T-helper 9 cell (primary cell): ENCODE results near the gene CLEC5A.
A peak's percentile ranks its signal among the peaks of the same experiment; 100 is the strongest.
"Not testable (repeated sequence)": the region's sequence is repeated elsewhere in the genome, so short reads cannot be mapped to it uniquely, and the experiment has no call there.

Source experiments
- DNase-seq: peaks from one replicate; pipeline ENCODE4 v3.0.0-alpha.2; 2020
- total RNA-seq, 2 donors: gene quantifications; one replicate each; lab custom pipeline; 2026; lab: John Stamatoyannopoulos, UW

The CLEC5A gene
- 0 reads per million in 2 donors for total RNA-seq

GRCh38 chr7:141946796-141947195, at the start of gene CLEC5A:
TSS of gene CLEC5A (minus strand) at chr7:141946974. CDS start at chr7:141946292, 682 bp downstream.
- no peak for DNase-seq

- no peak for DNase-seq
Measured at GRCh38 chr7:141993354-141993753, 46.6 kb upstream of the CLEC5A start.

DNA sequence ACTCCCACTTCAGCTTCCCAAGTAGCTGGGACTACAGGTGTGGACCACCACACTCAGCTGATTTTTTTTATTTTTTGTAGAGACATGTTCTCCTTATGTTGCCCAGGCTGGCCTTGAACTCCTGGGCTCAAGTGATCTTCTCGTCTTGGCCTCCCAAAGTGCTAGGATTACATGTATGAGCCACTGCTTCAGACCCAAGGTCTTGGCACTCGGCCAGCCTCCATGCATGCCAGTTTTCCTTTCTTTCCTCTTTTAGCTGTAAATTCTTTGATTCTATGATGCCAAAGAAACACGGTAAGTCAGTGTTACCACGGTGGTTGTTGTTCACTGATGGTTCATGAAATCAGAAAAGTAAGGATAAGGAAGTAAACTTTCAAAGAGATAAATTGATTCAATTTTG, 45.9 kb upstream of the CLEC5A start:
- DNase-seq, result no peak

DNA sequence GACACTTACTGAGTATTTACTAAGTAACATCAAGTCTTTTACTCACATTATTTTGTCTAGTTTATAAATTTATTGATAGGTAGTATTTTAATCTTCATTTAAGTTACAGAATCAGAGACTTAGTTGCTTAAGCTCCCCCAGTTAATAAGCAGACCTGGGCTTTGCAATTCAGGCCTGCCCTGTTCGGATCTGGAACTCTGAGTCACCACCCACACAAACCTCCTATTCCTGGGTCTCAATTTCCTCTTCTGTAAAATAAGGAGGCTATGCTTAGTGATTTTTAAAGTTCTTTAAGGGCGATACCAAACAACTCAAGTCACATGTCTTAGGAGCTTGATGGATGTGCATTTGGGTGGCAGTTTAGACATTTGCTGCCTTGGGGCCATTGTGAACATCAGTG, 45.4 kb upstream of the CLEC5A start:
- no peak for DNase-seq

- no peak for DNase-seq
Measured at GRCh38 chr7:141991140-141991539, 44.4 kb upstream of the CLEC5A start.

DNA sequence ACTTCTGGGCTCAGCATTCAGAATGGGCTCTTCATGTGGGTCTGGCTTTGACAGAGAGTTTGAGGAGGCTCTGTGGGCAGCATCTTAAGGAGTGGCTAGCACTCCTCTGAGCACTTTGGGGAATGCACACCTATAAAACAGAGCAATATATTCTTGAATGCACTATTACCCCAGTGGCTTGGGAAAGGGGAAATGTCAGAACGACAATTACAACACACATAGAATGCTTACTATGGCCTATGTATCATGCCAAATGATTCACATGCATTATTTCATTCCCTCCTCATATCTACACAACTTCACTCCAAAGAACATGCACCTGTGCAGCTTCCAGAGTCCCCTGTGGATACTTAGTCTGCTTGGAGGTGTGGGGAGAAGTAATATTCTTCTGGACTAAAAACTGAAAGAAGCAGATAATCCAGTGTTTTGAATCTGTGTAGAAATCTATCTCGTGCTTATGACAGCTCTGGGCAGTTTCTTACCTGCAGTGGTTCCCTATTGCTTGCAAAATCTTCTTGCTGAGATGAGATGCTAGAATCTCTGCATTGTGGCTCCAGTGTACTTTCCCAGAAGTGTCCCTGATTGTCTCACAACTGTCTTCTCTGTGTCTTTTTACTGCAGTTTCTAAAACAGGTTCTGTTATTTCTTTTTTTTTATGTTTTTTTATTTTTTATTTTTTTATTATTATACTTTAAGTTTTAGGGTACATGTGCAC, 43.4 kb upstream of the CLEC5A start:
- DNase-seq, result no peak

DNA sequence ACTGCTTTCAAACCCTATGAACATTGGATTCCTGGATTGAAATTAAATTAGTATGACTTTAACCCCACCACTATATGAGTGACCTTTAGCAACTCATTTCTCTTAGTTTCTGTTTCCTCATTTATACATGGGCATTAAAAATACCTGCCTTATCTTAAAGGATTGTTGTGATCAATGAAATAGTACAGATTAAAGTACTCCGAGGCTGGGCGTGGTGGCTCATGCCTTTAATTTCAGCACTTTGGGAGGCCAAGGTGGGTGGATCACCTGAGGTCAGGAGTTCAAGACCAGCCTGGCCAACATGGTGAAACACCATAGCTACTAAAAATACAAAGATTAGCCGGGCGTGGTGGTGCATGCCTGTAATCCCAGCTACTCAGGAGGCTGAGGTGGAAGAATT, 41.0 kb upstream of the CLEC5A start:
- DNase-seq, result not testable (repeated sequence)

GRCh38 chr7:141986923-141987322, 40.1 kb upstream of the CLEC5A start:
- DNase-seq, result no peak

DNA sequence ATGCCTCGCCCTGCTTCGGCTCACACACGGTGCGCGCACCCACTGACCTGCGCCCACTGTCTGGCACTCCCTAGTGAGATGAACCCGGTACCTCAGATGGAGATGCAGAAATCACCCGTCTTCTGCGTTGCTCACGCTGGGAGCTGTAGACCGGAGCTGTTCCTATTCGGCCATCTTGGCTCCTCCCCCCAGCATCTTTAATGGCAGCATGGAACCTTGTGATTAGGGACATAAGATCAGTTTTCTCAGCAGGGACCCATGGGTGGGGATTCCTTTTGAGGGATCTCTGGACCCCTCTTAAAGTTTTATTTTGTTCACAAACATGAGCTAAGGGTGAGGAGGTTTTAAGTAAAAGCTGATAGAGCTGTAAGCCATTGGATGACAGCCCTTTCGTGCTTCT, 39.2 kb upstream of the CLEC5A start:
- DNase-seq, result not testable (repeated sequence)

DNA sequence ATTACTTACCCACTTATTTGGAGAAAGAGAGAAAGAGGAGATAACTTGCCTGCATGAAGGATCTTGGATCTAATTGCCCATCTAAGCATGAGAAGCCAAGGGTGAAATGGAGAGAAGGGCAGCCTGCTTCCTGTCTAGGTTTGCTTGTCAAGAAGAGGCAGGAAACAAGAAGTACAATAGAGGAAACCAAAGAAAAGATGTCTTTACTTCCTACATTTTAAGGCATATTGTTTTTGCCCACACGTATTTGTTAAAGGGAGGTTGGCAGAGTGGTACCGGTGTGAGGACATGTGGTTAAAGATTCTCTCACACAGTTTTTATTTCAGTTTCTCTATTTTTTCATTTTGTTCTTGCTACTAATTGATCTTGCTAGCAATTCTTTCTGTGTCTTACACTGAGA, 32.8 kb upstream of the CLEC5A start:
- no peak for DNase-seq

- DNase-seq, result no peak
Measured at GRCh38 chr7:141978351-141978750, 31.6 kb upstream of the CLEC5A start.

DNA sequence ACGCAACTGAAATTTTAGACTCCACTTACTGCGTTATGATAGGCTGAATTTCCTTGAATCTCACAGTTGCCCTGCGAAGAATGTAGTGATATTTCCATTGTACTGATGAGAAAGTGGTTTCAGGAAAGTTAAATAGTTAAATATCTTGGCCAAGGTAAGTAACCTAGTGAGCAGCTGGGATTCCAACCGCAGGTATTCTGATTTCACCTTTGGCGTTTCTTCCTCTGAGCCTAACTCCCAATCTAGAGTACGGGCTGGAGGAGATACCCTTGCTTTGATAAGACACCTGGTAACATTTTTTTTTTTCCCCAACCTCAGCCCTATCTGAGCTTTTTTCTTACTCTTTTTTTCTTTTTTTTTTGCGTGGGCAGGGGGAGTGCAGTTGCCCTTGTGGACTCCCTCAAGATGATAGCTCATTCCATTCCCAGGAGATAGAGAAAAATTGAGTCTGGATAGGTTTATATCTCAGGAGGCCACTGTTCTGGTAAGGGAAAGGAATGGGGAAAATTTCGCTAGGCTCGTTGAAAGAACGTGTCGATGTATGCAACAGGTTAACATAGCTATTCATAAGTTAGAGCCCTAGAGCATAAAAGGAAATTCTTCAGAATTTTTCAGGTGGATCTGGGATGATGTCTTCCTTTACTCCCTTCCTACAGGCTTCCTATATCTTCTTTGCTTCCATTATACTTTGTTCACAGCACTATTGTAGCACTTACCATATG, 29.9 kb upstream of the CLEC5A start:
- no peak for DNase-seq

GRCh38 chr7:141975806-141976523, 29.2 kb upstream of the CLEC5A start:
- peak; percentile 54 for DNase-seq

GRCh38 chr7:141974831-141975230, 28.1 kb upstream of the CLEC5A start:
- no peak for DNase-seq

DNA sequence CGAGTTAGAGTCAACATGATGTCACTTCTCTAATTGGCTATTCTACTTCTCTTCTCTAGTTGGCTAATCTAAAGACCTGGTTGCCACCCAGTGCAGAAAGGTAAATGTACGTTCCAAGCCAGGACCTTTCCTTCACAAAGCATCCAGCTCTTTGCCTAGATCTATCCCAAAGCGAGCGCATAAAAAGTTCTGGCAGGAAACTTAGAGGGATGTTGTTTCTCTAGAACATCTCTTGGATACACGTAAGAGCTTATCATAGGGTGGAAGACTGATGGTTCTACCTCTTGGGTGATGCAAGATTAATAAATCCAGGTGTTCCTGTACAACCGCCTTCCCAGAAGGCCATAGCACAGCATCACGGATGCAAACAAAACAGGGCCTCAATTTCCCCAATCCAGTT, 26.9 kb upstream of the CLEC5A start, which contains the start of gene TAS2R38:
Gene TAS2R38, minus strand, starts transcription at position 101 of the 400 bp plus-strand sequence. Its CDS starts 84 bp downstream, at position 17.
- DNase-seq, result no peak

DNA sequence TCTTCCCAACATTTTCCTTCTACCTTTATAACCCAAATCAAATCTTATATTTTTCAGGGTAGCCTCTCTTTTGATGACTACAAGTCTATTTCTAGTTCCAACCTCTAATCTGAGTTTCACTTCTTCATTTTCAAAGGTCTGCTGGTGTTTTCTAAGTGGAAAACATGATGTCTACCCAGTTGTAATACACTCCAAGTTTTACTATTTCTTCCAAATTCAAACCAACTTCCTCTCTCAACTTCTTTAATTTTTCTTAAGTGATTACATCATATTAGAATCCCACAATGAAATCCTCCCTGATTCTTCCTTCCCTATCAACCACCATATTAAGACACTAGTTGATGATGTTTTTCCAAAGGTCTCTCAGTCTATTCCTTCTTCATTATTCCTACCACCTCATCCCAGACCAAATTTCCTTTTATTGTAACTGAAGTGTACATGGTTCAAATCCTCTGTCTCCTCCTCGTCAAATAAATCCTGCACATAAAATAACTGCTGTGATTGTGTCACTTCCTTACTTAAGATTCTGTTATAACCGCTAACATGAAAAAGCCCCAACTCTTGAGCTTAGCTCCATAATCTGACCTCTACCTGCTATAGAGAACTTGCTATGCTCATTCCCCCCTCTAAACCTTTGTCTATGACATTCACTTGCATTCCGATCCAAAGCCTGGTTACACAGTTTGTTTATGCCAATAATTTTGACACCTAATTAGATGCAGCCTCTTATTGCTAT, 14.1 kb upstream of the CLEC5A start:
- DNase-seq, result no peak

DNA sequence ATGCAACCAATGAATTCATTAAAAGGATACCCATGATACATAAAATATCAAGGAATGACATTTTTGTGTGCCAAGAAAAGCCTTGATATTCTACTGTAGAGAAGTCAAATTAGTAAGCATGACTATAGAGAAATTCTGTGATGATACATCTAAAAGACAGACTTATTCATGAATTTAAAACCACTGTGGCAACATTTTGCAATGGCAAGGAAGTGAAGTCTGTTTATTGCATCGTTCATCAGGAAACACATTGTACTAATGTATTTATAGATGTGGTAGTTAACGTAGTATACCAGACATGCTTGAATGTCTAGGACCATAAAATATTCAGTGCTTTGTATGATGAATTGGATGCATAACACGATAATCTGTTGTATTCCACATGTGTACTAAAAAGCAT, 9.3 kb upstream of the CLEC5A start:
- no peak for DNase-seq

- DNase-seq, result no peak
Measured at GRCh38 chr7:141954334-141954733, 7.6 kb upstream of the CLEC5A start.

DNA sequence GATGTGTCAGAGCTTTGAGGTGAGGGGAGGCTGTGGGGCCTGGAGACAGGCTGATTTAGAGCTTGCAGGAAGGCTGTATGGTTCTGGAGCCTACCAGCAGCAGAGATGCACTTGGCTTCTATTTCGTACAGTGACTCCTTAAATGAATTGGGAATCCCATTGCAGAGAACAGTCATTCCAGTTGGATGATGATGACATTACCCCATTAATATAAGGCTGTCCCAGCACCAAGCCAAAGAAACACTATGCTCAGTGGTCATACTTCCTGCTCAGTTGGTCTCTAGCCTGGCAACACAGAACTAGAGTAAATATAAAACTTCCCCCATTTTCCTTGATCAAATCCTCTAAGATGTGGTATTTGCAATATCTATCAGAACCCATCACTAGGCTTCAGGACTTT, 5.7 kb upstream of the CLEC5A start:
- no peak for DNase-seq

DNA sequence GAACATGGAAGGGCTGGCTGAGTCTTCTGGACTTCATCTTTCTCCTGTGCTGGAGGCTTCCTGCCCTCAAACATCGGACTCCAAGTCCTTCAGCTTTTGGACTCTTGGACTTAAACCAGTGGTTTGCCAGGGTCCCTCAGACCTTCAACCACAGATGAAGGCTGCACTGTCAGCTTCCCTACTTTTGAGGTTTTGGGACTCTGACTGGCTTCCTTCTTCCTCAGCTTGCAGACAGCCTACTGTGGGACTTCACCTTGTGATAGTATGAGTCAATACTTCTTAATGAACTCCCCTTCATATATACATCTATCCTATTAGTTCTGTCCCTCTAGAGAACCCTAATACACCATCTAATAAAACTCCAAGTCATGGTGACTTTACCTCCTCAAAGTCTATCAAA, 4.0 kb upstream of the CLEC5A start:
- no peak for DNase-seq

- DNase-seq, result no peak
Measured at GRCh38 chr7:141949911-141950310, 3.1 kb upstream of the CLEC5A start.

DNA sequence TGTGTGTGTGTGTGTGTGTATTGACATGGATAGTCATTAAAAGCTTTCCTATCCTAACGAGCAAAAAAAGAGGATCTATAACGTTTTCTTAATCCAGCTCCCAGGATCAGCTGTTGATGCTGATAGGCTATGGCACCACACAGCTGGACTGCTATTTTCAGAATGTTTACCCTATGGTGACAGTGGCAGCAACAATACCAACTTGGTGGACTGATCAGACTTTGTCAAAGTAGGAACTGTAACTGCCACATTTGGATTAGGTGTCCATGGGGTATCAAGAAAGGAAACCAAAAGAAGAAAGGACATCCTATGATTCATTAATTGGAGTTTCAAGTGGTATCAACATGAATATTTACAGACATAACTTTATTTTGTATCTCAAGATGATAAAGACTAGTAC, 2.7 kb upstream of the CLEC5A start:
- no peak for DNase-seq

DNA sequence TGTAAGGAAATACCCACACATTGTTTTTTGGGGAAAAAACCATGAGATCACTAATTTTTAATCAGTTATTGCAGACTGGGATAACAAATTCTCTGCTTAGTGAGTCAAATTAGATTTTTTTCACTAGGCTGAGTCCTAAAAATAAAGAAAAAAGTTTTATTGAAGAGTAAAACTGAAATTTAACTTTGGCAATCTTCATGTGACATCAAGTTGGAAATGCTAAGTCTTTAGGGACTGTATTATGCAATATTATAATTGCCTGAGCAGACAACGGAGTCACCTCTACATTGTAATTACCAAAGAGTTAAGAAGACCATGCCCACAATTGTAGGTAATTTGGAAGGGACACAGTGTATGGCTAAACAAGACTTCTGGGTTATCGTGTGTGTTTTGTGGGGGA, 2.2 kb upstream of the CLEC5A start:
- DNase-seq, result no peak
